HG03521 (cell line): ENCODE measurements around the gene SYT15.

Experiments used
- ATAC-seq: cut with Tn5 transposase; IDR thresholded peaks from one replicate; pipeline ENCODE4 v1.9.1; 2021; ENCODE audit warnings: mild to moderate bottlenecking, moderate library complexity; ENCODE audit not compliant: unreplicated experiment

The SYT15 gene

DNA sequence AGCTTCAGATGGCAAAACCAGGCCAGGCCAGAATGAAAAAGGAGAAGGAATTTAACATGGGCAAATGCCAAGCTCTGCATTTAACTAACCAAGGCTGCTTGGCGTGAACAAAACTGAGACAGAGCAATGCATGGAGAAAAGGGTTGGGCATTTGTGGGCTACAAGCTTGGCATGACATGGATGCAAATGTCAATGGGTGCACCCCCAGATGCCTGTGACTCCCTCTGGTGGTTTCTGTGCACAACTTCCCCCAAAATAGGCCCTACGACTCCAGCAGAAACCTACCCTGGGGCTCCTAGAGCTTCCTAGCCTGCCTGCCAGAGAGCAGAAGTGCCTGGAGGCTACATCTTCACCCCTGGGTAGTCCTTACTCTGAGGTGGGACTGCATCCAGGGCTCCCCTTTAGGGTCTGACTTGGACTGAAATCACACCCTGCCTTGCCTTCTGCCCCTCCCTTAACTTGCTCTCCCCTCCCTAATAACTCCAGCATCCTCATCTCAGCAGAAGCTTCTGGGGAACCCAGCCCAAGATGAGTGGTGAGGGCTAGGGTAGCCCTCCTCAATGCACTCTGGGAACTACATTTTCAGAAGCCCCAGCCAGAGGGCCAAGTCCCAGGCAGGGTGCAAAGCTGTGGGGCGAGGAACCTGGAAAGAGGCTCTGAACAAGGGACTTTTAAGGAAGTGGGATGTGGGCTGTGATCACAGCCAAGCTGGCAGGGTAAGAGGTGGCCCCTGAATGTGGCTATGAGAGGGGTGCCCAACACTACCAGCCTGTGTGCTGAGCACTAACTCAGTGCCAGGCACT, 33.7 kb upstream of the SYT15 start:
- no peak for ATAC-seq

- ATAC-seq: no peak
Measured at GRCh38 chr10:46545861-46546590, 32.9 kb upstream of the SYT15 start.

DNA sequence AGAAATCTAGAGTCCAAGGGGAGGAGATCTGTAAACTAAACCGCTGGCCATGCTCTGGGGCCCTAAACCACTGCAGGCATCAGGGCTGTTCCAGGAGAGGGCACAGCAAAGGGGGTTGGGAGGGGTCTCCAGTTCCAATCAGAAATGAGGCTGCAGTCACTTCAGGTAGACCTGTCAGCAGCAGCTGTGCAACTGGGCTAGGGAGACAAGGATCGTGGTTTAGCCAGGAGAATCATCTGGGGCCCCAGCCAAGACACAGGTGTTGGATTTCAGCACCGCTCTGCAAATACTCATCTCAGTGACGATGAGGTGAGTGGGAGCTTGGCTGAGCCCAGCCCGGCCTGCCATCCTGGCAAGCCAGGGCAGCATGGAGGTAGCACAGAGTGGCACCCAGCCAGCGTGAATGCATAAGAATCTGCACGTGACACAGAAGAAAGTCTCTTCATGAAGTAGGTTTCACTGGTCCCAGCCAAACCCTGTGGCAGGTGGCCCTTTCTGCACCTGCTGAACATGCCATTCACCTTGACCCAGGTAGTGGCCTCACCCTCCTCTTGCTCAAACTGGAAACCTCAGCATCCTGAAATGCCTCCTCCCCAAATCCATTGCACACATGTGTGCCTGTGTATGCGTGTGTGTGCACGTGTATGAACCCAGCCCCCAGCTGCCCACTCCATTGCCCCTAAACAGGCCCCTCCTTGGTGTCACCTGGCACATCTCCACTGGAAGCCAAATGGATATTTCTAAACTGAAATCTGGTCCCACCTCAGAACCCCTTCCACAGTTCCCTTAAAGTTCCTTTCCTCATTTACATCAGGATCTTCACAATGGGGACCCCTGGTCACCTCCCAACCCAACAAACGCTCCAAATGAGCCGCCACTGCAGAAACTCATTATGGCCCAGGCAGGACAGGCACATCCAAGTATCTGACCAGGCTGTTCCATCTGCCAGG, 32.1 kb upstream of the SYT15 start:
- no peak for ATAC-seq

- ATAC-seq: no peak
Measured at GRCh38 chr10:46547541-46548497, 31.1 kb upstream of the SYT15 start.

DNA sequence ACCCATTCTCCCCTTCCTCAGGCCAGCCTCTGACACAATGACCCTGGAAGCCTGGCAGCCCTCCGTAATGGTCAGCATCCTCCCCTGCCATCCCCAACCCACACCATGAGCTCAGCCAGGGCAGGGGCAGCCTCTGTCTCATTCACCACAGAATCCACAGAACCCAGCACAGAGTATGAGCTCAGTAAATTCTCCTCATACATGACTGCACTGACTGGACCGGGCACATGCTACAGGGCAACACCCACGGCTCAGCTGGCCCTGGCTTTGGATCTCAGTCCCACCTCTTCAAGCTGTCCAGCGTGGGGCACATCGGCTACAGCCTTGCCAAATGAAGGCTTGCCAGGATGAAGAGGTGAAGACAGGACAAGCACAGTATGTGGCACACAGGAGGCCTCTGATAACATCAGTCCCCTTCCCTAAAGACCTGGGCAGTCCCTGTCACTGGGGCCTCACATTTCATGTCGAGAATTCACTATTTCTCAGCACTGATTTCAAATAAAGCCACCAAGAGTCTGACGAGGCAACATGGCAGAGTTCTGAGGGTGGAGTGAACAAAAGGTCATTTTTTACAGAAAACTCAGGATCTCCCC, 30.3 kb upstream of the SYT15 start:
- ATAC-seq: no peak

GRCh38 chr10:46549171-46550075, 29.5 kb upstream of the SYT15 start:
- no peak for ATAC-seq

DNA sequence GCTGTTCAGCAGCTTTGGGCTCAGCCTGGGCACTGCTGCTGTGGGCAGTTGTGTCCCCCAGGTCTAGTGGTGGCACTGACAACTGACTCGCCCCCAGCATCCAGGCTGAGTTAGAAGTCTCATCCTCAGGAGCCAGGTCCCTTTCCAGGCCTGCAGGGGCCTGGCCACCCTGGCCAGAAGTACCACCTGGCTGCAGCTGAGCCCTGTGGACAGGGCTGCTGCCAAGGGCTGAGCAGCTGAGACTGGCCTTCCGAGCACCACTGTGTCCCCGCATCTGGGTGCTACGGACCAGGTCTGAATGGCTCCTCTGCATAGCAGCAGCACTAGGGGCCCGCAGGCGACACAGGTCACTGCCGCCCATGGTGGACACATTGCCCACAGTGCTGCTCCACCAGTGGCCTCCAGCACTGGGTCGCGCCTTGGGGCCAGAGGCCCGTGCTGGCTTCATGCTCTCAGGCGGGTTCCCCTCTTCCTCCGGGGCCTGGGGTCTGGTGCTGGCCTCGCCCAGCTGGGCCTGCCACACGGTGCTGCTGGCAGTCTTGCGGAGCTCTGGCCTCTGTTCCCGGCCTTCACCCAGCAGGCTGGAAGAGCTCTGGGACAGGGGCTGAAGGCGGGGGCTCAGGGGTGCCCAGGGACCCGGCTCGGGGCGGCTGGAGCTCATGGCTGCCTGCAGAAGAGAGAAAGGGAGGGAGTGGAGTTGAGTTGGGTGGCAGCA, 28.7 kb upstream of the SYT15 start:
- no peak for ATAC-seq

GRCh38 chr10:46550795-46551700, 27.9 kb upstream of the SYT15 start:
- ATAC-seq: no peak

DNA sequence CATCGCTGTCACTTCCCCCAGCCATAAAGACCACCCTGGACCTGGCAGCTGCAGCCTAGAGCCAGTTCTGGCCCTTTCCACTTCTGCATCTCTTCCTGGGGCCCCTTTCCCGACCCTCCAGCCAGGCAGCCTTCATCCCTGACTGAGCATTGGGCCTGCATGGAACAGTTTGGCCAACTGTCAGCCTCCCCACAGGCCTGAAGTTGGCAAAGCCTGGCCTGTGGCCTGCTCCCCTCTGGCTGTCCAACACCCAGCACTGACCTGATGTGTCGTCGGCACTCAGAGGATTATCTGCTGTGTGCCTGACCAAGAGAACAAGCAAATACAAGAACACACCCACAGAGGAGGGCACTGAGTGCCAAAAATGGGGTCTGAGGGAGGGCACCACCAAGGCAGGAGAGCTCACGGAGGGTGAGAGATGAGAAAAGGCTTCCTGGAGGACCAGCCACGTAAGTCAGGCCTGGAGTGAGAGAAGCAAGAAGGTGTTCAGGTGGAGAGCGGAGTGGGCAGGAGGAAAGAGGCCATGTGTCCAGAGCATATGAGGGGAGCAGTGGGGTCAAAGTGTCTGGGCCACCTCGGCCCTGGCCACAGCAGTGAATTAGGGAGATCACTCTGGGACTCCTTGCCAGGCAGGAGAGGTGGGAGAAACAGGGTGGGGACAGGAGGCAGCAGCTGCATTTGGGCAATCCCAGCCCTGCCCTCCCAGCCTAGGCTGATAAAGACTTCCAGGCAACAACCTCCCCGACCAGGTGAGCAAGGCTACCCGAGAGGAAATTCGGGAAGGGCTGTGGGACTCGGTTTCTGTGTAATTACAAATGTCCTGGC, 27.0 kb upstream of the SYT15 start:
- ATAC-seq: no peak

- no peak for ATAC-seq
Measured at GRCh38 chr10:46552526-46553237, 26.2 kb upstream of the SYT15 start.

DNA sequence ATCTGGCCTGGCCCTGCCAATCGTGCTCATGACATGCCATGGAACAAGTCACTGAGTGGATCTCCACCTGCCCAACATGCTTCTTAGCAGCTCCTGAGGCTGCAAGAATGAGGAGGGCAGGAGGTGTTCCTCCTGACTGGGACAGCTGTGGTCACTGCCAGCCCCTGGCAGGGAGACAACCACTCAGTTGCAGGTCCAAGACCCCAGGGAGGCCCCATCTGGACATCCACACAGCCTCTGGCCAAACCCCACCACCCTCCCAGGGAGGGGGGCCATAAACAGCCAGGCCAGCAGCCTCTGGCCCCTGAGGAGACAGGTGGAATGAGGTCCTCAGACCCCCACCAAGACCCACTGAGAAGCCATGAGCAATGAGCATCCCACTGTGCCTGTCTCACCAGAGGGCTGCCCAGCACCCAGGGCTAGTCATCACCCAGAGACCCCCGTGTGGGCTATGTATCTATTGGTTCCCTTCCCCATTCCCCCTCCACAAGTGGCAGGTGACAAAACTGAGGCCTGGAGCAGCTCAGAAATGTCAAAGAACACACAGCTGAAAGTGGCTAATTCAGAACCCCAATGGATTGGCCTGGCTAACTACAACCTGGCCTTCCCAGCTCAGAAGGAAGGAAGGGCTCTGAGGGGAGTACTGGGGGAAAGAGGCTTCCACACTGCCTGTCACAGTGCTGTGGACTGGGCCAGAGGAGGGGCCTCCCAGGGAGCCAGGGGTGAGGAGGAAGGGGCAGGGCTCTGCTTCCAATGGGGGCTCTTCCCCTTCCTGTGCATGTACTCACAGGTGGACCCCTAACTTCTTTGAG, 25.5 kb upstream of the SYT15 start:
- no peak for ATAC-seq

- ATAC-seq: no peak
Measured at GRCh38 chr10:46554166-46554781, 24.7 kb upstream of the SYT15 start.

DNA sequence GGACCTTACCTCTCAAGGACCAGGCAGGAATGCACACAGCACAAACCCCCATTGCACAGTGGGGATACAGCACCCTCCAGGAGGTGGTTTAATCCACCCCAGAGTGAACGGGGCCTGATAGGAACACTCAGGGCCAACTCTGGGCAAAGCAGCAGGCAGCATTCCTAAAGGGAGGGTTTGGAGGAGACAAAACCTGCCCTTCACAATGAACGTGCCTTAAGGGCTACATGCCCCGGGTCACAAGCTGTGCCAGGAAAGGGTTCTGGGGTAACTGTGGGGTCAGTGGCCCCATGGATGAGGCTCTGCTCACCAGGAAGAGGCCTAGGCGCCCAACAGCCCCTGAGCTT, 23.6 kb upstream of the SYT15 start:
- no peak for ATAC-seq

DNA sequence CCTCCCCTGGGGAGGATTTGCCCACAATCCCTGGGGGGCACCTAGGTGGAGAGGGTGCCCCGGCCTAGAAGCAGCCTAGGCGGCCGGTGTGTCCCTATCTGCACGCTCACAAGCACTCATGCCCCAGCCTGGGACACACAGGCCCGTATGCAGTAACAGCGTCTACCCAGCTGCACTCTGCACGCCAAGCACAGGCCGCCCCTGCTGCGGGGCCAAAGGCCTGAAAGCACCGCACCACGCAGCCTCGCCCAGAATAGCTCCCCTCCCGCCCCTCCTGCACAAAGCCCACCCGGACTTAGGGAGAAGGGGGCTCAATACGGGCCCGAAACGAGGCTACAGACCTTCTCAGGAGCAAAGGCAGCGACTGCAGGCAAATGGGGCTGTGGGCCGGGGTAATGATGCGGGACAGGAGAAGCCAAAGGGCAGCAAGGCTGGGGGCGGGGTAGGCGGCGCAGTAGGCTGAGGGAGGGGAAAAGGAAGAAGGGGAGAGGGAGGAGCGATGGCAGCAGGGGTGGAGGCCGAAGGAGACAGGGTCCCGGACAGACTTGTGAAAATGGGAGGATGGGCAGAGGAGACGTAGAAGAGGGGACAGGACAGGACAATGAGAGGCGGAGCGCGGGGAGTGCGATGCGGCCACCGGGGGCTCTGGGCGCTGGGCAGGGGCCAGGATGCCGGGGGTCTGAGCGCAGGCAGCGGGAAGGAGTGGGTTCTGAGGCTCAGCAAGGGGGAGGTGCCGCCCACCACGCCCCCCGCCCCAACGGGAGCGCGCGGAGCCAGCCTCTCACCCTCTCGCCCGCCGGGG, 23.0 kb upstream of the SYT15 start:
- no peak for ATAC-seq
